SK-N-SH (cell line): ENCODE measurements around the gene NUP107.

Experiments used
- CTCF ChIP-seq: fragments of 200-600 bp; sonication (generic); IDR thresholded peaks from 2 replicates; pipeline ENCODE4 v1.6.1; 2017; ENCODE audit warnings: antibody characterized with exemption, mild to moderate bottlenecking, moderate library complexity
- EP300 ChIP-seq, 2 experiments: IDR thresholded peaks; 2 replicates each; pipeline versions ENCODE4 v1.4.0 to v1.6.1; 2012; ENCODE audit warnings: borderline replicate concordance in 1 of 2, low read depth in 1 of 2, low read length in 1 of 2
- EZH2phosphoT487 ChIP-seq: fragments of 200-600 bp; sonication (generic); IDR thresholded peaks from 2 replicates; pipeline ENCODE4 v1.6.1; 2017; ENCODE audit warnings: low read depth, mixed run types, mild to moderate bottlenecking, antibody characterized with exemption, moderate library complexity, borderline replicate concordance
- GATA2 ChIP-seq: sonication (generic); formaldehyde crosslinking; IDR thresholded peaks from 2 replicates; pipeline ENCODE4 v1.5.0; 2020; ENCODE audit warnings: mild to moderate bottlenecking, missing genetic modification reagents
- NRF1 ChIP-seq: IDR thresholded peaks from 2 replicates; pipeline ENCODE4 v1.6.1; 2012; ENCODE audit warnings: low read depth, mild to moderate bottlenecking, low read length
- PBX3 ChIP-seq: IDR thresholded peaks from 2 replicates; pipeline ENCODE4; 2012
- POLR2AphosphoS5 ChIP-seq: IDR thresholded peaks from 2 replicates; pipeline ENCODE4 v1.6.1; 2012; ENCODE audit warnings: low read depth, low read length
- RAD21 ChIP-seq: IDR thresholded peaks from 2 replicates; pipeline ENCODE4 v1.6.1; 2012; ENCODE audit warnings: mild to moderate bottlenecking, low read length
- REST ChIP-seq: IDR thresholded peaks from 2 replicates; pipeline ENCODE4 v1.6.1; 2012; ENCODE audit warnings: mild to moderate bottlenecking, low read depth, low read length, moderate library complexity
- TCF12 ChIP-seq: IDR thresholded peaks from 2 replicates; pipeline ENCODE4 v1.4.0; 2012
- TEAD4 ChIP-seq: IDR thresholded peaks from 2 replicates; pipeline ENCODE4 v1.4.0; 2012; ENCODE audit warnings: mild to moderate bottlenecking, borderline replicate concordance; ENCODE audit not compliant: insufficient read depth
- USF1 ChIP-seq: IDR thresholded peaks from 2 replicates; pipeline ENCODE4 v1.4.0; 2012; ENCODE audit warnings: low read depth, borderline replicate concordance

- TF ChIP-seq CTCF, result no peak
- no peak for TF ChIP-seq TEAD4
- TF ChIP-seq EZH2phosphoT487, result no peak
- TF ChIP-seq REST, result no peak
- no peak for TF ChIP-seq NRF1
- no peak for TF ChIP-seq EP300 (IDR thresholded peaks at IDR 0.05; ENCODE audit: borderline replicate concordance in 1 of 2, low read depth in 1 of 2, low read length in 1 of 2)
- no peak for TF ChIP-seq RAD21
- no peak for TF ChIP-seq POLR2AphosphoS5
- no peak for TF ChIP-seq PBX3
- TF ChIP-seq GATA2, result no peak
- TF ChIP-seq USF1, result no peak
- TF ChIP-seq TCF12, result no peak
Observed at GRCh38 chr12:68781728-68782127, 95.0 kb downstream of the NUP107 start.
